Measurements from ENCODE around the gene LRP11. TPM values are rescaled to one million over a fixed set of nuclear protein-coding genes. Genes with fewer than 3 reads are reported as not detected.
A peak's percentile ranks its signal among the peaks of the same experiment; 100 is the strongest.

The LRP11 gene
- total and polyA plus RNA-seq, 2 donors from 2014 or later, result 22.1 to 34.0 TPM

- Histone ChIP-seq H3K4me1 (ENCODE audit: control insufficient read depth in 2 of 3, insufficient read depth in 2 of 3, low read depth in 1 of 3, low read length in 3 of 3) (peaks cover 2 to 14% (median 10%) of the 10 kb centered on the region in 3 donors), H3K9ac (ENCODE audit: low read length in 3 of 3) (no peak overlapping the region), H3K9me3 (ENCODE audit: control insufficient read depth in 2 of 3, insufficient read depth in 1 of 3, low read length in 3 of 3) (no peaks in the 10 kb centered on the region), H3K27ac (ENCODE audit: low read depth in 2 of 2, low read length in 2 of 2) (peak overlapping the region in 1 of 2 donors; percentile 62), H3K4me3 (ENCODE audit: low read length in 3 of 3) (peak overlapping the region in 1 of 3 donors; percentile 0), H3K27me3 (ENCODE audit: control insufficient read depth, insufficient read depth, low read length) (no peaks in the 10 kb centered on the region), H3K36me3 (ENCODE audit: control insufficient read depth in 2 of 3, insufficient read depth in 3 of 3, low read length in 3 of 3) (no peaks in the 10 kb centered on the region)
- TF ChIP-seq, protein P1, sequence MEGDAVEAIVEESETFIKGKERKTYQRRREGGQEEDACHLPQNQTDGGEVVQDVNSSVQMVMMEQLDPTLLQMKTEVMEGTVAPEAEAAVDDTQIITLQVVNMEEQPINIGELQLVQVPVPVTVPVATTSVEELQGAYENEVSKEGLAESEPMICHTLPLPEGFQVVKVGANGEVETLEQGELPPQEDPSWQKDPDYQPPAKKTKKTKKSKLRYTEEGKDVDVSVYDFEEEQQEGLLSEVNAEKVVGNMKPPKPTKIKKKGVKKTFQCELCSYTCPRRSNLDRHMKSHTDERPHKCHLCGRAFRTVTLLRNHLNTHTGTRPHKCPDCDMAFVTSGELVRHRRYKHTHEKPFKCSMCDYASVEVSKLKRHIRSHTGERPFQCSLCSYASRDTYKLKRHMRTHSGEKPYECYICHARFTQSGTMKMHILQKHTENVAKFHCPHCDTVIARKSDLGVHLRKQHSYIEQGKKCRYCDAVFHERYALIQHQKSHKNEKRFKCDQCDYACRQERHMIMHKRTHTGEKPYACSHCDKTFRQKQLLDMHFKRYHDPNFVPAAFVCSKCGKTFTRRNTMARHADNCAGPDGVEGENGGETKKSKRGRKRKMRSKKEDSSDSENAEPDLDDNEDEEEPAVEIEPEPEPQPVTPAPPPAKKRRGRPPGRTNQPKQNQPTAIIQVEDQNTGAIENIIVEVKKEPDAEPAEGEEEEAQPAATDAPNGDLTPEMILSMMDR (IDR thresholded peaks at IDR 0.05; ENCODE audit: borderline replicate concordance, extremely low read depth, insufficient read depth), result peak; percentile 22
- intact Hi-C loops (cut with DNase I), result no loop called here
- DNase-seq, result peak in 1 of 5 donors; percentile 7
- FAIRE-seq, result no peak
These were observed 3.1 kb downstream of the LRP11 start for GRCh38 chr6:149860834-149861602.

GRCh38 chr6:149860513-149860833, 3.7 kb downstream of the LRP11 start:
- Histone ChIP-seq H3K4me3 (ENCODE audit: low read length in 3 of 3) (peak overlapping the region in 1 of 3 donors; percentile 0), H3K4me1 (ENCODE audit: control insufficient read depth in 2 of 3, insufficient read depth in 2 of 3, low read depth in 1 of 3, low read length in 3 of 3) (peaks cover 2 to 14% (median 10%) of the 10 kb centered on the region in 3 donors), H3K9ac (ENCODE audit: low read length in 3 of 3) (no peak overlapping the region), H3K9me3 (ENCODE audit: control insufficient read depth in 2 of 3, insufficient read depth in 1 of 3, low read length in 3 of 3) (no peaks in the 10 kb centered on the region), H3K27me3 (ENCODE audit: control insufficient read depth, insufficient read depth, low read length) (no peaks in the 10 kb centered on the region), H3K36me3 (ENCODE audit: control insufficient read depth in 2 of 3, insufficient read depth in 3 of 3, low read length in 3 of 3) (no peaks in the 10 kb centered on the region), H3K27ac (ENCODE audit: low read depth in 2 of 2, low read length in 2 of 2) (no peak overlapping the region)
- TF ChIP-seq, protein P1 (IDR thresholded peaks at IDR 0.05; ENCODE audit: borderline replicate concordance, extremely low read depth, insufficient read depth), result no peak
- DNase-seq, result no peak
- no peak for FAIRE-seq
- intact Hi-C loops (cut with DNase I), result no loop called here

DNA sequence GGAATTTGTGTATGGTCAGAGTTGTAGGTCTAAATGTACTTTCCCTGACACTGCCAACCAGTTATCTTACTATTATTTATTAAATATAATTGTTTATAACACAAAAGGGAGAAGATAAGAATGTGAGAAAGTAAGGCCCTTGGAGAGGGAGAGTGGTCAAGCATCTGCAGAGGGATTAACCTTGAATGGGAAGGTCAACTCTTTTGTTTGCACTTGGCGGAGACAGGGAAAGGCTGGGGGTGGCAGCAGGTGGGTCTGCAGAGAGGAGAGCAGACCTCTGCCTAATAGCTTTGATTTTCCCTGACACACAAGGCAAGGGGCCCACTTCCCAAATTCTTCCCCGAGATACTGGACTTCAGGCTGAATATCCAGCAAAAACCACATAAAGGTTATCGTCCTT, 4.2 kb downstream of the LRP11 start:
- H3K9me3 ChIP-seq (ENCODE audit: control insufficient read depth in 2 of 3, insufficient read depth in 1 of 3, low read length in 3 of 3), result no peaks in the 10 kb centered on the region
- H3K27ac ChIP-seq (ENCODE audit: low read depth in 2 of 2, low read length in 2 of 2), result no peak overlapping the region
- DNase-seq, result no peak
- peaks cover 2 to 10% (median 10%) of the 10 kb centered on the region in 3 donors for H3K4me1 ChIP-seq (ENCODE audit: control insufficient read depth in 2 of 3, insufficient read depth in 2 of 3, low read depth in 1 of 3, low read length in 3 of 3)
- intact Hi-C loops (cut with DNase I), result no loop called here
- no peak overlapping the region for H3K4me3 ChIP-seq (ENCODE audit: low read length in 3 of 3)
- no peaks in the 10 kb centered on the region for H3K36me3 ChIP-seq (ENCODE audit: control insufficient read depth in 2 of 3, insufficient read depth in 3 of 3, low read length in 3 of 3)
- FAIRE-seq, result no peak
- TF ChIP-seq, protein P1 (IDR thresholded peaks at IDR 0.05; ENCODE audit: borderline replicate concordance, extremely low read depth, insufficient read depth), result no peak
- no peaks in the 10 kb centered on the region for H3K27me3 ChIP-seq (ENCODE audit: control insufficient read depth, insufficient read depth, low read length)
- H3K9ac ChIP-seq (ENCODE audit: low read length in 3 of 3), result no peak overlapping the region

All from kidney (tissue), 14 donors.